ENCODE results near the gene KCNN4.

- TF ChIP-seq, protein P1, sequence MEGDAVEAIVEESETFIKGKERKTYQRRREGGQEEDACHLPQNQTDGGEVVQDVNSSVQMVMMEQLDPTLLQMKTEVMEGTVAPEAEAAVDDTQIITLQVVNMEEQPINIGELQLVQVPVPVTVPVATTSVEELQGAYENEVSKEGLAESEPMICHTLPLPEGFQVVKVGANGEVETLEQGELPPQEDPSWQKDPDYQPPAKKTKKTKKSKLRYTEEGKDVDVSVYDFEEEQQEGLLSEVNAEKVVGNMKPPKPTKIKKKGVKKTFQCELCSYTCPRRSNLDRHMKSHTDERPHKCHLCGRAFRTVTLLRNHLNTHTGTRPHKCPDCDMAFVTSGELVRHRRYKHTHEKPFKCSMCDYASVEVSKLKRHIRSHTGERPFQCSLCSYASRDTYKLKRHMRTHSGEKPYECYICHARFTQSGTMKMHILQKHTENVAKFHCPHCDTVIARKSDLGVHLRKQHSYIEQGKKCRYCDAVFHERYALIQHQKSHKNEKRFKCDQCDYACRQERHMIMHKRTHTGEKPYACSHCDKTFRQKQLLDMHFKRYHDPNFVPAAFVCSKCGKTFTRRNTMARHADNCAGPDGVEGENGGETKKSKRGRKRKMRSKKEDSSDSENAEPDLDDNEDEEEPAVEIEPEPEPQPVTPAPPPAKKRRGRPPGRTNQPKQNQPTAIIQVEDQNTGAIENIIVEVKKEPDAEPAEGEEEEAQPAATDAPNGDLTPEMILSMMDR (IDR thresholded peaks at IDR 0.05) = no peak
- no peak for TF ChIP-seq POLR2A (IDR thresholded peaks at IDR 0.05)
Measured at GRCh38 chr19:43773725-43774102, 7.1 kb downstream of the KCNN4 start.
